ENCODE measurements around the gene DGKQ. TPM values are rescaled to one million over a fixed set of nuclear protein-coding genes. Genes with fewer than 3 reads are reported as not detected.

Gene DGKQ
- total RNA-seq, 1 experiment from 2014 or later = 22.0 TPM

DNA sequence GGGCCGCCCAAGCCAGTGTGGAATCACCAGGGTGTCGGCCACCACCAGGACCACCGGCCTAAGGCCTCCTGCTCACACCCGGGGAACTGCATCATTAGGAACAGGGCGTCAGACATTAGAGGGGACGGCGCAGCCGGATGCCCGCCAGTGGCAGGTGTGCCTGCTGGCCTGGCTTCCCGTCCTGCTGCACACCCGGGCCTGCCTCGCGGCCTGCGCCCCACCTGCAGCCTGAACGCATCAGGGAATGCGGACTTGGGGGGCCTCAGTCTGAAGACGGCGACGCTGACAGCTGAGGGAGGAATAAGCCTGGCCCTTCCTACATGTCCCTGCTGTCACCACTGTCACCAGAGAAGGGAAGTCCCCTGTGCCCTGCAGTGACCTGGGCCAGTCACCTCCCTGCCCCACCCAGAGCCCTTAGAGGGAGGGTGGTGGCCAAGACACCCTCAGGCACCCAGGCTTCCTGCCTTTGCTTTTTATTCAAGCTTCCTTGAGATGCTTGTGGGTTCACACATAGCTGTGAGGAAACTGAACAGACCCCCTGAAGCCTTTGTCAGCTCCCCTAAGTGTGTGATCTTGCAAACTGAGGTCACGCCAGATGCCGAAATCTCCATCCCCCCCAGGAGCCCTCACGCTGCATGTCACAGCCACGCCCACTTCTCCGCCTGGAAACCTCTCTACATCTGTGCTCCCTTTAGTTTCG is 3.2 kb downstream of the DGKQ start:
- intact Hi-C loops (cut with micrococcal nuclease) = no loop called here
- H3K4me3 ChIP-seq (replicated peaks in 1 of 2; ENCODE audit: low read depth in 1 of 2, low read length in 2 of 2) = no peak overlapping the region
- RAD21 ChIA-PET (ENCODE audit: low non-redundant PET in 1 of 2, low total read pairs in 2 of 2, uncharacterized antibody in 2 of 2, unreplicated experiment in 2 of 2) = no interaction called here
- H3K4me1 ChIP-seq (ENCODE audit: control insufficient read depth in 1 of 2, insufficient read depth in 2 of 2, low read length in 2 of 2) = peaks cover 9 to 19% of the 10 kb centered on the region in 2 experiments; a peak in 3 of 4 replicates
- no peaks in the 10 kb centered on the region for H3K36me3 ChIP-seq (ENCODE audit: control insufficient read depth in 1 of 2, insufficient read depth in 2 of 2, low read length in 2 of 2)
- no peak for DNase-seq (ENCODE audit: low read depth, low spot score)
- BruUV-seq (replicated peaks) = no TSS peak
- no peak overlapping the region for H3K4me2 ChIP-seq (ENCODE audit: low read length)
- POLR2A ChIA-PET = no interaction called here
- H3K79me2 ChIP-seq (ENCODE audit: insufficient read depth, low read length) = no peaks in the 10 kb centered on the region
- no peak for ATAC-seq
- no peak for TF ChIP-seq YY1 (IDR thresholded peaks at IDR 0.05; ENCODE audit: extremely low read depth, insufficient replicate concordance, low read depth, low read length)
- no peak for TF ChIP-seq RAD21 (IDR thresholded peaks at IDR 0.05; ENCODE audit: low read depth)
- no peak for TF ChIP-seq ELF1 (IDR thresholded peaks at IDR 0.05; ENCODE audit: borderline replicate concordance, low read depth)
- TF ChIP-seq ZFX (IDR thresholded peaks at IDR 0.05) = no peak
- TF ChIP-seq ATF3 (IDR thresholded peaks at IDR 0.05) = no peak
- no peak for TF ChIP-seq SP1 (IDR thresholded peaks at IDR 0.05; ENCODE audit: low read depth)
- TF ChIP-seq EGR1 (IDR thresholded peaks at IDR 0.05; ENCODE audit: low read depth) = no peak
- TF ChIP-seq ZNF274 (IDR thresholded peaks at IDR 0.05; ENCODE audit: low read depth, low read length) = no peak
- TF ChIP-seq POLR2A (IDR thresholded peaks at IDR 0.05; ENCODE audit: borderline replicate concordance, extremely low read depth, insufficient read depth, insufficient read length) = no peak
- TF ChIP-seq, protein P1, sequence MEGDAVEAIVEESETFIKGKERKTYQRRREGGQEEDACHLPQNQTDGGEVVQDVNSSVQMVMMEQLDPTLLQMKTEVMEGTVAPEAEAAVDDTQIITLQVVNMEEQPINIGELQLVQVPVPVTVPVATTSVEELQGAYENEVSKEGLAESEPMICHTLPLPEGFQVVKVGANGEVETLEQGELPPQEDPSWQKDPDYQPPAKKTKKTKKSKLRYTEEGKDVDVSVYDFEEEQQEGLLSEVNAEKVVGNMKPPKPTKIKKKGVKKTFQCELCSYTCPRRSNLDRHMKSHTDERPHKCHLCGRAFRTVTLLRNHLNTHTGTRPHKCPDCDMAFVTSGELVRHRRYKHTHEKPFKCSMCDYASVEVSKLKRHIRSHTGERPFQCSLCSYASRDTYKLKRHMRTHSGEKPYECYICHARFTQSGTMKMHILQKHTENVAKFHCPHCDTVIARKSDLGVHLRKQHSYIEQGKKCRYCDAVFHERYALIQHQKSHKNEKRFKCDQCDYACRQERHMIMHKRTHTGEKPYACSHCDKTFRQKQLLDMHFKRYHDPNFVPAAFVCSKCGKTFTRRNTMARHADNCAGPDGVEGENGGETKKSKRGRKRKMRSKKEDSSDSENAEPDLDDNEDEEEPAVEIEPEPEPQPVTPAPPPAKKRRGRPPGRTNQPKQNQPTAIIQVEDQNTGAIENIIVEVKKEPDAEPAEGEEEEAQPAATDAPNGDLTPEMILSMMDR (IDR thresholded peaks at IDR 0.05 in 2 of 3, conservative IDR thresholded peaks at IDR 0.05 in 1 of 3; ENCODE audit: borderline replicate concordance in 1 of 3, insufficient read depth in 1 of 3, low read depth in 2 of 3, low read length in 2 of 3) = no peak
- TF ChIP-seq SIN3A (IDR thresholded peaks at IDR 0.05; ENCODE audit: low read depth) = no peak
- TF ChIP-seq CBX3 (IDR thresholded peaks at IDR 0.05; ENCODE audit: low read depth) = no peak
- TF ChIP-seq EZH2phosphoT487 (IDR thresholded peaks at IDR 0.05; ENCODE audit: borderline replicate concordance) = no peak
- TF ChIP-seq SRF (IDR thresholded peaks at IDR 0.05; ENCODE audit: low read depth) = no peak
- no peak for TF ChIP-seq TCF7L2 (IDR thresholded peaks at IDR 0.05; ENCODE audit: borderline replicate concordance, extremely low read depth, insufficient read depth, insufficient read length)
- TF ChIP-seq EZH2 (IDR thresholded peaks at IDR 0.05) = no peak
- TF ChIP-seq FOSL1 (IDR thresholded peaks at IDR 0.05; ENCODE audit: low read depth) = no peak
- H3K27ac ChIP-seq (ENCODE audit: low read depth, low read length) = no peak overlapping the region
- no peaks in the 10 kb centered on the region for H4K20me1 ChIP-seq (ENCODE audit: insufficient read depth)
- no peak overlapping the region for H2AFZ ChIP-seq (ENCODE audit: low read depth, low read length, poor library complexity, severe bottlenecking)
- no peaks in the 10 kb centered on the region for H3K27me3 ChIP-seq (ENCODE audit: insufficient read depth, low read length)
- no peak overlapping the region for H3K9ac ChIP-seq (ENCODE audit: low read length)
- H3K9me2 ChIP-seq (ENCODE audit: insufficient read depth) = no peaks in the 10 kb centered on the region
- no peaks in the 10 kb centered on the region for H3K9me3 ChIP-seq (ENCODE audit: control insufficient read depth in 1 of 2, insufficient read depth in 1 of 2, low read depth in 1 of 2, low read length in 2 of 2)
- CTCF ChIA-PET = no interaction called here
